ENCODE data around the gene VTI1A. TPM values are rescaled to one million over a fixed set of nuclear protein-coding genes. Genes with fewer than 3 reads are reported as not detected.

Gene VTI1A
- total RNA-seq, 4 donors from 2014 or later = 21.5 to 50.6 (median 37.5) TPM

DNA sequence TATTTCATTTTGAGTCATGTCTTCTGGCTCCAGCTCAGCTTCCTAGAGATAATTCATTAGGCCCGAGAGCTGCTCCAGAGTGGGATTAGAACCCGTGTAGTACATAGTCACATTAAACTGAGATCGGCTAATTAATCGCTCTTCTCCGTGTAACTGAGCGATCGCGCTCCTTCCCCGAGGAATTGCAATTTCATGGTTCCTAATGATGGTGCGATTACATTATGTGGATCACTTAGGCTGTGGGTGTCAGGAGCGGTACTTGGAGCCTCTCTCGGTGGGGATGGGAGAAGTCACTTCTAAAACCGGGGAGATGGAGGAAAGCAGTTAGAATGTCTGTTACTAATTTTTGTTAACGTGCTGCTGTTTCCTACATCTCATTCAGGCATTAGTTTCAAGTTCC lies 380.1 kb downstream of the VTI1A start:
- intact Hi-C loops (cut with DNase I; ENCODE audit: low total_unique reads) = no loop called here

DNA sequence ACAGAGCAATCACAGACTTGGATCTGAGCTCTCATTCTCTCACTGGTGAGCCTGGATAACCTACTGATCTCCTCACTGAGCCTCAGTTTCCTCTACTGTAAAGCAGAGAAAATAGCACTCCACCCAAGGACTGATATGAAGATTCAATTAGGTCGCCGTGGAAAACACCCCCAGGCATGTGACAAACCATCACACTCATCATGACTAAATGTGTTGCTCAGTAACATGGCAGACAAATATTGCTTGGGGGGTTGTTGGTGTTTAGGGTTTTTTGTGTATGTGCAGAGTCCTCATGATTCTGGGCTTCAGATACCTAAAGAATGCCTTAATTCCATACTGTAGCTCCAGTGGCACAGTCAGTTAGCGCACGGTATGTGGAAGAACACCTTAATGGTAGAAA lies 380.9 kb downstream of the VTI1A start:
- no peak overlapping the region for H3K27ac ChIP-seq
- H3K9me3 ChIP-seq = no peaks in the 10 kb centered on the region
- no peak overlapping the region for H3K4me3 ChIP-seq
- H3K27me3 ChIP-seq = no peaks in the 10 kb centered on the region
- H3K4me1 ChIP-seq = no peaks in the 10 kb centered on the region
- intact Hi-C loops (cut with DNase I; ENCODE audit: low total_unique reads) = no loop called here
- no peak for TF ChIP-seq POLR2A (IDR thresholded peaks at IDR 0.05)
- TF ChIP-seq, protein P1, sequence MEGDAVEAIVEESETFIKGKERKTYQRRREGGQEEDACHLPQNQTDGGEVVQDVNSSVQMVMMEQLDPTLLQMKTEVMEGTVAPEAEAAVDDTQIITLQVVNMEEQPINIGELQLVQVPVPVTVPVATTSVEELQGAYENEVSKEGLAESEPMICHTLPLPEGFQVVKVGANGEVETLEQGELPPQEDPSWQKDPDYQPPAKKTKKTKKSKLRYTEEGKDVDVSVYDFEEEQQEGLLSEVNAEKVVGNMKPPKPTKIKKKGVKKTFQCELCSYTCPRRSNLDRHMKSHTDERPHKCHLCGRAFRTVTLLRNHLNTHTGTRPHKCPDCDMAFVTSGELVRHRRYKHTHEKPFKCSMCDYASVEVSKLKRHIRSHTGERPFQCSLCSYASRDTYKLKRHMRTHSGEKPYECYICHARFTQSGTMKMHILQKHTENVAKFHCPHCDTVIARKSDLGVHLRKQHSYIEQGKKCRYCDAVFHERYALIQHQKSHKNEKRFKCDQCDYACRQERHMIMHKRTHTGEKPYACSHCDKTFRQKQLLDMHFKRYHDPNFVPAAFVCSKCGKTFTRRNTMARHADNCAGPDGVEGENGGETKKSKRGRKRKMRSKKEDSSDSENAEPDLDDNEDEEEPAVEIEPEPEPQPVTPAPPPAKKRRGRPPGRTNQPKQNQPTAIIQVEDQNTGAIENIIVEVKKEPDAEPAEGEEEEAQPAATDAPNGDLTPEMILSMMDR (IDR thresholded peaks at IDR 0.05) = no peak
- H3K36me3 ChIP-seq = no peaks in the 10 kb centered on the region
- no peak for DNase-seq

More for the DNA sequence above, 380.1 kb downstream of the VTI1A start:
- DNase-seq = no peak
- no peaks in the 10 kb centered on the region for H3K9me3 ChIP-seq
- H3K4me3 ChIP-seq = no peak overlapping the region
- H3K4me1 ChIP-seq = no peaks in the 10 kb centered on the region
- no peaks in the 10 kb centered on the region for H3K36me3 ChIP-seq
- H3K27ac ChIP-seq = no peak overlapping the region
- H3K27me3 ChIP-seq = no peaks in the 10 kb centered on the region
- TF ChIP-seq, protein P1 (IDR thresholded peaks at IDR 0.05) = no peak
- no peak for TF ChIP-seq POLR2A (IDR thresholded peaks at IDR 0.05)

DNA sequence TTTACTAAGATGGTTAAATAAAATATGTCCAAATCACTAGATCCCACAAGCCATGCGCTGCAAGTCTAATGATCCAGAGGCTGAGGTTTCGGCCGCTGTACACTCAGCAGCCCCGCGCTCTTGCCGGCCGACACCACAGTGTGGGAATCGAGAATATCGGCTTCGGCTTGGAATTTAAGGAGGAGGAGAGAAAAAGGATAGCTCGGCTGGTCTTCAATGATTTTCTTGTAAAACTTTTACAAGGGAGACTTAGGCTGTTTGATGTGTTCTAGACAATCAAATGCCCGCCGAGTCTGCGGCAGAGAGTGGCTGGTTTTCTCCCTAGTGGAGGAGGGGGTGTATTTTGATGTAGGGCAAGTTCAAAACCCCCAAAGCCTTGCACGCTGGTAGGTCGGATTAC lies 384.8 kb downstream of the VTI1A start:
- Histone ChIP-seq H3K27me3 (no peaks in the 10 kb centered on the region), H3K4me3 (no peak overlapping the region), H3K9me3 (no peaks in the 10 kb centered on the region), H3K36me3 (no peaks in the 10 kb centered on the region), H3K4me1 (no peaks in the 10 kb centered on the region), H3K27ac (no peak overlapping the region)
- DNase-seq = no peak
- intact Hi-C loops (cut with DNase I; ENCODE audit: low total_unique reads) = no loop called here
- TF ChIP-seq, protein P1 (IDR thresholded peaks at IDR 0.05) = no peak

DNA sequence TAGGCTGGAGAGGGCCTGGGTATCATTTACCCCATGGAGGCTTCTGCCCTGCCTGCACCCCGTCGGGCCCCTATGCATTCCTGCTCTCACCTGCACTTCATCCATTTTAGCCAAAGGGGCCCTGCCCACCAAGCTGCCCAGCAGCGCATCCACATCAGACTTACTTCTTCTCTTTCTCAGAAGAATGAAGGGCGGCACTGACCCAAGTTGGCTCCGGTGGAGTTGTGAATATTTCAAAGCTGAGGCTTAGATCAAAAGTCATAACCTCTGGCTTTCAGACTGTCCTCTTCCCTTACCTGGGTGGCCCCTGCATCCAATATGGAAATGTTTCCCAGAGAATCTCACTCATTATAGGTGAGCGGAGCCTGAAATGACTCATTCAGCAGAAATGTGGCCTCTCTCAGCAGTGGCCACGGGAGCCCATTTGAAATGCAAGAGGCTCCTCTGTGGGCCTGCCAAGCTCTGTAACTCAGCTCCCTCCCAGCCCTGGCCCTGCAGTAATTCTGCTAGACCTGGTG lies 385.4 kb downstream of the VTI1A start:
- Histone ChIP-seq H3K27me3 (no peaks in the 10 kb centered on the region), H3K36me3 (no peaks in the 10 kb centered on the region), H3K4me1 (no peaks in the 10 kb centered on the region), H3K9me3 (no peaks in the 10 kb centered on the region), H3K27ac (no peak overlapping the region), H3K4me3 (no peak overlapping the region)
- DNase-seq = no peak
- TF ChIP-seq, protein P1 (IDR thresholded peaks at IDR 0.05) = no peak
- TF ChIP-seq POLR2A (IDR thresholded peaks at IDR 0.05) = no peak
- intact Hi-C loops (cut with DNase I; ENCODE audit: low total_unique reads) = no loop called here

DNA sequence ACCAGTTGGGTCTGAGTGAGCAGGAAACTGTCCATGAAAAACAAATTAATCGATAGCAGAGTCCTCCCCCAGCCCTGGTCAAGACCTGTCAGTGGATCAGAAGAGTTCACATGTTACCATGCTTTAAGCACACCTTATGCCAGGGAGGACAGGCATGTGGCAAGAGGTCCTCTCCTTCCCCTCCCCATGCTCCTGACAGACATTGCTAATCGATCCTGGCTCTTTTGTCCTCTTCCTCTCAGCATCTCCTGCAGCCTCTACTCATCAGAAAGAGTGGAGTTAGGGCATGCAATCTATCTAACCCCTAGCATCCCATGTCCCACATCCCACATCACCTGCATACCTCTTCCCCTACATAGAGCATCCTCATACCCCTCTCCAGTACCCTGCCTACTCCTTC lies 385.9 kb downstream of the VTI1A start:
- no peaks in the 10 kb centered on the region for H3K36me3 ChIP-seq
- DNase-seq = no peak
- H3K4me3 ChIP-seq = no peak overlapping the region
- H3K9me3 ChIP-seq = no peaks in the 10 kb centered on the region
- TF ChIP-seq, protein P1 (IDR thresholded peaks at IDR 0.05) = no peak
- no peak for TF ChIP-seq POLR2A (IDR thresholded peaks at IDR 0.05)
- intact Hi-C loops (cut with DNase I; ENCODE audit: low total_unique reads) = no loop called here
- H3K27me3 ChIP-seq = no peaks in the 10 kb centered on the region
- H3K4me1 ChIP-seq = no peaks in the 10 kb centered on the region
- no peak overlapping the region for H3K27ac ChIP-seq

Data from uterus (tissue), 4 donors.